Adrenal gland (tissue), 12 donors: ENCODE results near the gene STK38. TPM values are rescaled to one million over a fixed set of nuclear protein-coding genes. Genes with fewer than 3 reads are reported as not detected.

Source experiments
- DNase-seq, 7 donors: peaks; one replicate each; pipeline ENCODE4 v3.0.0-alpha.2; 2019 to 2020
- H3K27ac ChIP-seq, 5 donors: fragments of 200-600 bp; sonication (generic) in 4 of 5; 1 replicate in 3 of 5; 2 replicates in 2 of 5; pipeline versions ENCODE4 v1.5.1 to v1.8.0; 2016 to 2020; ENCODE audit warnings: mild to moderate bottlenecking in 1 of 5
- H3K27me3 ChIP-seq: fragments of 200-600 bp; 2 replicates; pipeline ENCODE4 v1.8.0; 2021
- H3K36me3 ChIP-seq, 2 donors: fragments of 200-600 bp; replicated peaks in 1 of 2; 1 replicate in 1 of 2; 2 replicates in 1 of 2; pipeline versions ENCODE4 v1.5.1 to v1.8.0; 2018 to 2022
- H3K4me1 ChIP-seq, 2 donors: fragments of 200-600 bp; replicated peaks in 1 of 2; 1 replicate in 1 of 2; 2 replicates in 1 of 2; pipeline versions ENCODE4 v1.5.1 to v1.8.0; 2018 to 2021
- H3K4me3 ChIP-seq, 4 donors: fragments of 200-600 bp; sonication (generic) in 3 of 4; one replicate each; pipeline ENCODE4 v1.5.1; 2016 to 2018
- H3K9me3 ChIP-seq, 3 donors: fragments of 200-600 bp; sonication (generic) in 1 of 3; replicated peaks in 1 of 3; 1 replicate in 2 of 3; 2 replicates in 1 of 3; pipeline versions ENCODE4 v1.5.1 to v1.8.0; 2016 to 2021
- CTCF ChIP-seq, 6 experiments: fragments of 450-650 bp in 4 of 6; fragments of 200-600 bp in 2 of 6; sonication (generic) in 1 of 6; IDR thresholded peaks; 1 replicate in 5 of 6; 2 replicates in 1 of 6; pipeline versions ENCODE4 v1.5.1 to v1.8.0; 2016 to 2021; ENCODE audit warnings: antibody characterized with exemption in 6 of 6, mild to moderate bottlenecking in 2 of 6, moderate library complexity in 1 of 6
- POLR2A ChIP-seq, 2 donors: fragments of 450-650 bp; IDR thresholded peaks; one replicate each; pipeline ENCODE4 v1.6.1; 2017; ENCODE audit warnings: antibody characterized with exemption in 2 of 2, mild to moderate bottlenecking in 2 of 2, moderate library complexity in 1 of 2
- WGBS, 4 donors: extraction: QIAGEN DNeasy Blood & Tissue Kit in 2 of 4; methylation state at CpG; one replicate each; pipeline versions ENCODE4 v1.1.5 to v1.1.7; 2013 to 2017; 5-methylcytosine and 5-hydroxymethylcytosine counted together
- intact Hi-C, 2 donors: fragments of 100-400 bp; cut with DNase I; formaldehyde crosslinking; loops; one replicate each; pipeline versions ENCODE4 v1.14.1 to v1.15.0; 2022 to 2023
- polyA plus RNA-seq, 3 donors: library from polyadenylated mRNA; stranded (reverse); fragments of 200-250 nt in 2 of 3; fragments of 350-450 nt in 1 of 3; fragmentation: Illumina TruSeq in 1 of 3; extraction: RNeasy Lipid Tissue Mini Kit (QIAGEN cat#74804) in 1 of 3; gene quantifications; one replicate each; pipeline ENCODE4 v1.2.3, GENCODE V29; 2013 to 2014
- total RNA-seq, 9 donors: library from RNA; depleted of rRNA in 4 of 9; stranded (reverse); fragments of >200 nt in 4 of 9; fragments of 120-200 nt in 1 of 9; fragmentation: NEBNext Ultra II Directional in 1 of 9; extraction: Animal tissue kit (Norgen Biotek cat#: 25700) in 1 of 9; gene quantifications; one replicate each; pipeline versions ENCODE4 v1.1.0 to v1.2.4, GENCODE V29; 2013 to 2023
- donor health status: healthy with polysubstance abuse.
- donor health status: Bipolar disorder and iron deficiency.
- donor health status: DM: yes; HTN: yes; CAD: no.
- donor health status: DM: no; HTN: no; CAD: no.
- donor health status: DM: no; HTN: no; CAD: no.
- donor health status: DM: yes; HTN: yes; CAD: no.

The STK38 gene
- total and polyA plus RNA-seq, 12 donors, result 7.4 to 21.3 (median 13.2) TPM

GRCh38 chr6:36525346-36525745 is 21.9 kb downstream of the STK38 start:
- Histone ChIP-seq H3K4me1 (no peaks in the 10 kb centered on the region), H3K36me3 (peaks cover 0 to 22% of the 10 kb centered on the region in 2 donors), H3K9me3 (no peaks in the 10 kb centered on the region), H3K27me3 (no peaks in the 10 kb centered on the region), H3K27ac (no peak overlapping the region), H3K4me3 (no peak overlapping the region)
- DNase-seq, result no peak
- intact Hi-C loops, result no loop called here
- TF ChIP-seq POLR2A (IDR thresholded peaks at IDR 0.05), result no peak
- no peak for TF ChIP-seq CTCF (IDR thresholded peaks at IDR 0.05)
- 64 to 97% (median 82%) methylated on average over 2 of the region's 2 CpGs for WGBS, 4 donors

- intact Hi-C loops, result no loop called here
- Histone ChIP-seq H3K4me1 (no peaks in the 10 kb centered on the region), H3K4me3 (no peak overlapping the region), H3K27me3 (no peaks in the 10 kb centered on the region), H3K9me3 (no peaks in the 10 kb centered on the region), H3K36me3 (peaks cover 0 to 27% of the 10 kb centered on the region in 2 donors), H3K27ac (no peak overlapping the region)
- WGBS, 4 donors, result 97 to 99% (median 98%) methylated on average over 5 of the region's 5 CpGs
- no peak for TF ChIP-seq POLR2A (IDR thresholded peaks at IDR 0.05)
- no peak for TF ChIP-seq CTCF (IDR thresholded peaks at IDR 0.05)
- no peak for DNase-seq
Measured at GRCh38 chr6:36524871-36525270, 22.4 kb downstream of the STK38 start.

GRCh38 chr6:36523936-36524499 is 23.3 kb downstream of the STK38 start:
- WGBS, 4 donors, result 87 to 96% (median 90%) methylated on average over 6 of the region's 6 CpGs
- H3K36me3 ChIP-seq, result peaks cover 0 to 30% of the 10 kb centered on the region in 2 donors
- no peaks in the 10 kb centered on the region for H3K9me3 ChIP-seq
- H3K27ac ChIP-seq, result peak overlapping the region in 3 of 5 donors; percentile 2 to 48 (median 10)
- H3K27me3 ChIP-seq, result no peaks in the 10 kb centered on the region
- DNase-seq, result no peak
- intact Hi-C loops, result no loop called here
- no peak overlapping the region for H3K4me3 ChIP-seq
- TF ChIP-seq CTCF (IDR thresholded peaks at IDR 0.05) (no peak), POLR2A (IDR thresholded peaks at IDR 0.05) (no peak)
- no peaks in the 10 kb centered on the region for H3K4me1 ChIP-seq

GRCh38 chr6:36523451-36523850 is 23.8 kb downstream of the STK38 start:
- intact Hi-C loops, result no loop called here
- no peaks in the 10 kb centered on the region for H3K27me3 ChIP-seq
- H3K4me1 ChIP-seq, result no peaks in the 10 kb centered on the region
- 48 to 62% (median 55%) methylated on average over 8 of the region's 8 CpGs for WGBS, 4 donors
- DNase-seq, result peak in 6 of 7 donors; percentile 23 to 45 (median 28)
- peak overlapping the region in 3 of 5 donors; percentile 2 to 48 (median 10) for H3K27ac ChIP-seq
- TF ChIP-seq CTCF (IDR thresholded peaks at IDR 0.05) (no peak), POLR2A (IDR thresholded peaks at IDR 0.05) (no peak)
- peaks cover 0 to 30% of the 10 kb centered on the region in 2 donors for H3K36me3 ChIP-seq
- H3K9me3 ChIP-seq, result no peaks in the 10 kb centered on the region
- no peak overlapping the region for H3K4me3 ChIP-seq
